ENCODE results near the gene ZNF181. TPM values are rescaled to one million over a fixed set of nuclear protein-coding genes. Genes with fewer than 3 reads are reported as not detected.

Gene ZNF181
- polyA plus RNA-seq, 1 of the 3 experiments (the other 2 are of a cell fraction), result 8.1 TPM

DNA sequence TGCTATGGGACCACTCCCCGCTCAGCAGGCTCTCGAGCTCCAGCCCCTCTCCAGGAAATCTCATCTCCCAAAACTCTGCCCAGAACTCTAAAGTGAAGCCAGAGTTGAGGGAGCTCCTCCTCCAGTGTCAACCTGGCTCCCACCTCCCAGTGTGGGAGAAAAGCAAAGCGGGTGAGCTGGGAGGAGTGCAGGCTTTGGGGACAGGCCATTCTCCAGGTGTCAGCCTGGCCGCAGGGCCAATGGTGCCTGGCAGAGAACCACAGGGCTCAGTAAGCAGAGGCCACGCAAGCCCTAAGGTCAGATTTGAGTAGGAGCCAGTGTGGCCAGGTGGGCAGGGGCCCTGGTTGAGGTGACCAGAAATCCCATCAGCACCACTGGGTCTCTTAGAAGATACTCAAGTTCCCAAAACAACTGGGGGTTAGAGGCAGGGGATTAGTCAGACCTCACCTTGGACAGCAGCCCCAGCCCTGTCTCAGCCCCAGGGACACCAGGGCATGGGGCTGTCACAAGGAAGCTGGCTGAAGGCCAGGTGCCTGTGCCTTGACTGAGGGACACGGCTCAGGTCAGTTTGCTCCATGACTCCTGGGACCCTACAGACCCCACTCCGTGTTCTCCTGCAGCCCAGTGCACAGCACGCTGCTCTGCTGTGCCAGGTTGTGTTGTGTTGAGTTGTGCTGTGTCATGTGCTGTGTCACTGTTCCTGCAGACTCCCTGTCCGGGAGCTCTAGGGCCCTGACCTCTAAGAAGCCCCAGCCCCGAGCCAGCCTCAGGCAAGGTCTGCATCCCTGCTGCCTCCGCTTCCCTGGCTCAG lies 2.8 kb upstream of the ZNF181 start:
- Histone ChIP-seq H3K4me2 (no peak overlapping the region), H3K27me3 (ENCODE audit: insufficient read depth) (no peaks in the 10 kb centered on the region; the same call in 1 of the 2 replicates), H3F3A (replicated peaks; ENCODE audit: insufficient read depth) (peaks cover 3% of the 10 kb centered on the region), H3K9ac (no peak overlapping the region), H3K4me3 (ENCODE audit: low read depth in 2 of 2, low read length in 1 of 2) (no peak overlapping the region), H2AFZ (ENCODE audit: low read depth) (no peak overlapping the region), H3K9me2 (no peaks in the 10 kb centered on the region), H4K20me1 (ENCODE audit: insufficient read depth) (no peaks in the 10 kb centered on the region), H3K79me2 (ENCODE audit: insufficient read depth) (peaks cover 14% of the 10 kb centered on the region; the same call in 1 of the 2 replicates), H3K27ac (ENCODE audit: low read depth in 2 of 2, low read length in 1 of 2) (no peak overlapping the region), H3K9me3 (no peaks in the 10 kb centered on the region), H3K4me1 (ENCODE audit: control insufficient read depth in 1 of 2, insufficient read depth in 2 of 2, low read depth in 1 of 2, low read length in 1 of 2) (peaks cover 0 to 25% of the 10 kb centered on the region in 2 experiments; a peak in 1 of 4 replicates), H3K36me3 (replicated peaks in 1 of 2; ENCODE audit: control insufficient read depth in 1 of 2, insufficient read depth in 2 of 2, low read length in 1 of 2) (peaks cover 5 to 11% of the 10 kb centered on the region in 2 experiments)
- no peak for DNase-seq
- ChIA-PET POLR2A (no interaction called here), CTCF (interaction anchor here (0.7 kb wide), 1 partner anchor 404 kb away, joined by 3 read pairs; the partner anchor contains the start of gene LGI4)
- no peak for TF ChIP-seq GABPA (IDR thresholded peaks at IDR 0.05; ENCODE audit: low read depth)
- no peak for TF ChIP-seq FOXM1 (IDR thresholded peaks at IDR 0.05; ENCODE audit: low read depth)
- TF ChIP-seq SIN3A (IDR thresholded peaks at IDR 0.05; ENCODE audit: borderline replicate concordance, low read depth, low read length), result no peak
- TF ChIP-seq, protein P1, sequence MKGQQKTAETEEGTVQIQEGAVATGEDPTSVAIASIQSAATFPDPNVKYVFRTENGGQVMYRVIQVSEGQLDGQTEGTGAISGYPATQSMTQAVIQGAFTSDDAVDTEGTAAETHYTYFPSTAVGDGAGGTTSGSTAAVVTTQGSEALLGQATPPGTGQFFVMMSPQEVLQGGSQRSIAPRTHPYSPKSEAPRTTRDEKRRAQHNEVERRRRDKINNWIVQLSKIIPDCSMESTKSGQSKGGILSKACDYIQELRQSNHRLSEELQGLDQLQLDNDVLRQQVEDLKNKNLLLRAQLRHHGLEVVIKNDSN (IDR thresholded peaks at IDR 0.05; ENCODE audit: borderline replicate concordance, low read depth), result no peak
- no peak for TF ChIP-seq RAD21 (IDR thresholded peaks at IDR 0.05; ENCODE audit: low read length)
- no peak for TF ChIP-seq NFIC (IDR thresholded peaks at IDR 0.05; ENCODE audit: borderline replicate concordance)
- TF ChIP-seq, protein P2, sequence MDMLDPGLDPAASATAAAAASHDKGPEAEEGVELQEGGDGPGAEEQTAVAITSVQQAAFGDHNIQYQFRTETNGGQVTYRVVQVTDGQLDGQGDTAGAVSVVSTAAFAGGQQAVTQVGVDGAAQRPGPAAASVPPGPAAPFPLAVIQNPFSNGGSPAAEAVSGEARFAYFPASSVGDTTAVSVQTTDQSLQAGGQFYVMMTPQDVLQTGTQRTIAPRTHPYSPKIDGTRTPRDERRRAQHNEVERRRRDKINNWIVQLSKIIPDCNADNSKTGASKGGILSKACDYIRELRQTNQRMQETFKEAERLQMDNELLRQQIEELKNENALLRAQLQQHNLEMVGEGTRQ (IDR thresholded peaks at IDR 0.05; ENCODE audit: borderline replicate concordance, low read depth, low read length), result no peak
- TF ChIP-seq TEAD4 (IDR thresholded peaks at IDR 0.05; ENCODE audit: borderline replicate concordance, insufficient read depth), result no peak
- TF ChIP-seq, protein P3, sequence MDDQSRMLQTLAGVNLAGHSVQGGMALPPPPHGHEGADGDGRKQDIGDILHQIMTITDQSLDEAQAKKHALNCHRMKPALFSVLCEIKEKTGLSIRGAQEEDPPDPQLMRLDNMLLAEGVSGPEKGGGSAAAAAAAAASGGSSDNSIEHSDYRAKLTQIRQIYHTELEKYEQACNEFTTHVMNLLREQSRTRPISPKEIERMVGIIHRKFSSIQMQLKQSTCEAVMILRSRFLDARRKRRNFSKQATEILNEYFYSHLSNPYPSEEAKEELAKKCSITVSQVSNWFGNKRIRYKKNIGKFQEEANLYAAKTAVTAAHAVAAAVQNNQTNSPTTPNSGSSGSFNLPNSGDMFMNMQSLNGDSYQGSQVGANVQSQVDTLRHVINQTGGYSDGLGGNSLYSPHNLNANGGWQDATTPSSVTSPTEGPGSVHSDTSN (IDR thresholded peaks at IDR 0.05), result no peak
- TF ChIP-seq POLR2AphosphoS5 (IDR thresholded peaks at IDR 0.05; ENCODE audit: low read depth, low read length), result no peak
- no peak for TF ChIP-seq RXRA (IDR thresholded peaks at IDR 0.05; ENCODE audit: borderline replicate concordance, low read depth)
- no peak for TF ChIP-seq RCOR1 (IDR thresholded peaks at IDR 0.05; ENCODE audit: low read length)
- TF ChIP-seq JUND (IDR thresholded peaks at IDR 0.05), result no peak
- no peak for TF ChIP-seq FOSL2 (IDR thresholded peaks at IDR 0.05; ENCODE audit: borderline replicate concordance, low read depth)
- TF ChIP-seq, protein P4, sequence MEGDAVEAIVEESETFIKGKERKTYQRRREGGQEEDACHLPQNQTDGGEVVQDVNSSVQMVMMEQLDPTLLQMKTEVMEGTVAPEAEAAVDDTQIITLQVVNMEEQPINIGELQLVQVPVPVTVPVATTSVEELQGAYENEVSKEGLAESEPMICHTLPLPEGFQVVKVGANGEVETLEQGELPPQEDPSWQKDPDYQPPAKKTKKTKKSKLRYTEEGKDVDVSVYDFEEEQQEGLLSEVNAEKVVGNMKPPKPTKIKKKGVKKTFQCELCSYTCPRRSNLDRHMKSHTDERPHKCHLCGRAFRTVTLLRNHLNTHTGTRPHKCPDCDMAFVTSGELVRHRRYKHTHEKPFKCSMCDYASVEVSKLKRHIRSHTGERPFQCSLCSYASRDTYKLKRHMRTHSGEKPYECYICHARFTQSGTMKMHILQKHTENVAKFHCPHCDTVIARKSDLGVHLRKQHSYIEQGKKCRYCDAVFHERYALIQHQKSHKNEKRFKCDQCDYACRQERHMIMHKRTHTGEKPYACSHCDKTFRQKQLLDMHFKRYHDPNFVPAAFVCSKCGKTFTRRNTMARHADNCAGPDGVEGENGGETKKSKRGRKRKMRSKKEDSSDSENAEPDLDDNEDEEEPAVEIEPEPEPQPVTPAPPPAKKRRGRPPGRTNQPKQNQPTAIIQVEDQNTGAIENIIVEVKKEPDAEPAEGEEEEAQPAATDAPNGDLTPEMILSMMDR (IDR thresholded peaks at IDR 0.05), result no peak
- no peak for TF ChIP-seq EP300 (IDR thresholded peaks at IDR 0.05; ENCODE audit: borderline replicate concordance in 1 of 2, low read depth in 1 of 2, low read length in 1 of 2)
- TF ChIP-seq, protein P5, sequence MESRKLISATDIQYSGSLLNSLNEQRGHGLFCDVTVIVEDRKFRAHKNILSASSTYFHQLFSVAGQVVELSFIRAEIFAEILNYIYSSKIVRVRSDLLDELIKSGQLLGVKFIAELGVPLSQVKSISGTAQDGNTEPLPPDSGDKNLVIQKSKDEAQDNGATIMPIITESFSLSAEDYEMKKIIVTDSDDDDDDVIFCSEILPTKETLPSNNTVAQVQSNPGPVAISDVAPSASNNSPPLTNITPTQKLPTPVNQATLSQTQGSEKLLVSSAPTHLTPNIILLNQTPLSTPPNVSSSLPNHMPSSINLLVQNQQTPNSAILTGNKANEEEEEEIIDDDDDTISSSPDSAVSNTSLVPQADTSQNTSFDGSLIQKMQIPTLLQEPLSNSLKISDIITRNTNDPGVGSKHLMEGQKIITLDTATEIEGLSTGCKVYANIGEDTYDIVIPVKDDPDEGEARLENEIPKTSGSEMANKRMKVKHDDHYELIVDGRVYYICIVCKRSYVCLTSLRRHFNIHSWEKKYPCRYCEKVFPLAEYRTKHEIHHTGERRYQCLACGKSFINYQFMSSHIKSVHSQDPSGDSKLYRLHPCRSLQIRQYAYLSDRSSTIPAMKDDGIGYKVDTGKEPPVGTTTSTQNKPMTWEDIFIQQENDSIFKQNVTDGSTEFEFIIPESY (IDR thresholded peaks at IDR 0.05; ENCODE audit: borderline replicate concordance, low read depth), result no peak
- no peak for TF ChIP-seq GATA2 (CRISPR knock-in tag; IDR thresholded peaks at IDR 0.05)
- TF ChIP-seq, protein P6, sequence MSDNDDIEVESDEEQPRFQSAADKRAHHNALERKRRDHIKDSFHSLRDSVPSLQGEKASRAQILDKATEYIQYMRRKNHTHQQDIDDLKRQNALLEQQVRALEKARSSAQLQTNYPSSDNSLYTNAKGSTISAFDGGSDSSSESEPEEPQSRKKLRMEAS (IDR thresholded peaks at IDR 0.05; ENCODE audit: low read depth), result no peak
- 69% methylated on average over 9 of the region's 11 CpGs for WGBS (ENCODE audit: low lambda C conversion rate)
